Choroid plexus epithelial cell (primary cell): ENCODE data around the gene SCARF1.
"Not testable (repeated sequence)": the region's sequence is repeated elsewhere in the genome, so short reads cannot be mapped to it uniquely, and the experiment has no call there.

ENCODE experiments used
- DNase-seq: peaks from one replicate; pipeline ENCODE4 v3.0.0-alpha.2; 2010; ENCODE audit warnings: low read depth
- H3K4me3 ChIP-seq: 2 replicates; pipeline ENCODE4 v1.5.1; 2011; ENCODE audit warnings: low read depth, mild to moderate bottlenecking, control low read depth, low read length, moderate library complexity
- CTCF ChIP-seq: conservative IDR thresholded peaks from 2 replicates; pipeline ENCODE4 v1.5.1; 2011; ENCODE audit warnings: low read depth, mild to moderate bottlenecking, control low read depth, inconsistent platforms, low read length, moderate library complexity

The SCARF1 gene

GRCh38 chr17:1676401-1676800 is 30.9 kb upstream of the SCARF1 start:
- DNase-seq: no peak
- H3K4me3 ChIP-seq: no peak overlapping the region
- no peak for TF ChIP-seq CTCF

- TF ChIP-seq CTCF: no peak
- no peak for DNase-seq
- no peak overlapping the region for H3K4me3 ChIP-seq
Measured at GRCh38 chr17:1673041-1673785, 27.7 kb upstream of the SCARF1 start.

- not testable (repeated sequence) for DNase-seq, H3K4me3 ChIP-seq
Measured at GRCh38 chr17:1663934-1664333, 18.4 kb upstream of the SCARF1 start.

GRCh38 chr17:1661045-1661444 is 15.5 kb upstream of the SCARF1 start:
- no peak for DNase-seq
- no peak overlapping the region for H3K4me3 ChIP-seq
- no peak for TF ChIP-seq CTCF

GRCh38 chr17:1658100-1658499 is 12.6 kb upstream of the SCARF1 start:
- no peak overlapping the region for H3K4me3 ChIP-seq
- no peak for TF ChIP-seq CTCF

GRCh38 chr17:1653735-1654134 is 8.2 kb upstream of the SCARF1 start:
- DNase-seq: no peak
- no peak overlapping the region for H3K4me3 ChIP-seq
- no peak for TF ChIP-seq CTCF

More at GRCh38 chr17:1658100-1658499, 12.6 kb upstream of the SCARF1 start:
- DNase-seq: no peak

GRCh38 chr17:1652794-1653193 is 7.3 kb upstream of the SCARF1 start:
- not testable (repeated sequence) for H3K4me3 ChIP-seq, DNase-seq

- TF ChIP-seq CTCF: no peak
- no peak for DNase-seq
- H3K4me3 ChIP-seq: no peak overlapping the region
Measured at GRCh38 chr17:1651559-1651844, 6.0 kb upstream of the SCARF1 start.
